MCF 10A (cell line): ENCODE data around the gene DYRK1A. TPM values are rescaled to one million over a fixed set of nuclear protein-coding genes. Genes with fewer than 3 reads are reported as not detected.

ENCODE experiments used
- BruUV-seq: library from RNA; stranded (reverse); fragments of 400-500 nt; replicated peaks from 2 replicates; lab custom pipeline; 2021; lab: Mats Ljungman, UMichigan
- CTCF ChIA-PET: fragments of 300-600 bp; sonication (Branson Sonifier 250); formaldehyde crosslinking; extraction: SDS; loops from one replicate; lab custom pipeline; 2021; ENCODE audit warnings: antibody characterized with exemption, inconsistent platforms; lab: Yijun Ruan, JAX
- POLR2A ChIA-PET: fragments of 300-600, 350-650 bp; sonication (Branson Sonifier 250); formaldehyde crosslinking; extraction: SDS; loops from one replicate; lab custom pipeline; 2020; ENCODE audit warnings: antibody characterized with exemption, inconsistent platforms; lab: Yijun Ruan, JAX
- DNase-seq: peaks from one replicate; pipeline ENCODE4 v3.0.0-alpha.2; 2018; ENCODE audit not compliant: unreplicated experiment
- H3K27ac Mint-ChIP-seq: one replicate; pipeline ENCODE4 v1.8.0; 2022; ENCODE audit warnings: mild to moderate bottlenecking, low read depth, mixed read lengths; ENCODE audit not compliant: unreplicated experiment
- H3K27me3 Mint-ChIP-seq: one replicate; pipeline ENCODE4 v1.8.0; 2022; ENCODE audit warnings: mixed read lengths; ENCODE audit not compliant: insufficient read depth, unreplicated experiment
- H3K36me3 Mint-ChIP-seq: one replicate; pipeline ENCODE4 v1.8.0; 2022; ENCODE audit warnings: mild to moderate bottlenecking, moderate library complexity, mixed read lengths; ENCODE audit not compliant: insufficient read depth, unreplicated experiment
- H3K4me1 Mint-ChIP-seq: one replicate; pipeline ENCODE4 v1.8.0; 2022; ENCODE audit warnings: mixed read lengths; ENCODE audit not compliant: insufficient read depth, unreplicated experiment
- H3K4me3 Mint-ChIP-seq: one replicate; pipeline ENCODE4 v1.8.0; 2022; ENCODE audit warnings: mild to moderate bottlenecking, moderate library complexity, mixed read lengths; ENCODE audit not compliant: unreplicated experiment
- H3K9me3 Mint-ChIP-seq: one replicate; pipeline ENCODE4 v1.8.0; 2022; ENCODE audit warnings: mixed read lengths; ENCODE audit not compliant: unreplicated experiment
- CTCF ChIP-seq: fragments of 200-600 bp; IDR thresholded peaks from one replicate; pipeline ENCODE4 v1.8.0; 2022; ENCODE audit warnings: antibody characterized with exemption, mild to moderate bottlenecking; ENCODE audit not compliant: unreplicated experiment
- intact Hi-C: fragments of 100-400 bp; cut with micrococcal nuclease; formaldehyde crosslinking; loops from 2 replicates; pipeline ENCODE4 v1.14.1; 2022
- total RNA-seq: library from RNA; stranded (reverse); gene quantifications from 2 replicates; pipeline ENCODE4 v1.2.3, GENCODE V29; 2022

Gene DYRK1A
- total RNA-seq, 1 experiment from 2014 or later = 58.6 TPM

GRCh38 chr21:37472581-37472980 lies 106.0 kb downstream of the DYRK1A start:
- no peak overlapping the region for H3K4me3 Mint-ChIP-seq
- BruUV-seq = no TSS peak
- H3K9me3 Mint-ChIP-seq = no peaks in the 10 kb centered on the region
- no peak for DNase-seq
- ChIA-PET CTCF (no interaction called here), POLR2A (interaction anchor here (0.7 kb wide), 1 partner anchor 9 kb away, joined by 3 read pairs; no protein-coding TSS in a partner anchor)
- H3K27ac Mint-ChIP-seq = no peak overlapping the region
- H3K4me1 Mint-ChIP-seq = peaks cover 12% of the 10 kb centered on the region
- no peaks in the 10 kb centered on the region for H3K27me3 Mint-ChIP-seq
- peaks cover 49% of the 10 kb centered on the region for H3K36me3 Mint-ChIP-seq
- intact Hi-C loops = no loop called here
- TF ChIP-seq CTCF = no peak

GRCh38 chr21:37473491-37473890 lies 106.9 kb downstream of the DYRK1A start:
- Mint-ChIP-seq H3K9me3 (no peaks in the 10 kb centered on the region), H3K27ac (no peak overlapping the region), H3K4me1 (peaks cover 12% of the 10 kb centered on the region), H3K36me3 (peaks cover 45% of the 10 kb centered on the region), H3K27me3 (no peaks in the 10 kb centered on the region), H3K4me3 (no peak overlapping the region)
- POLR2A ChIA-PET = no interaction called here
- CTCF ChIA-PET = interaction anchor here (0.6 kb wide), 1 partner anchor 37 kb away, joined by 3 read pairs; no protein-coding TSS in a partner anchor
- intact Hi-C loops = no loop called here
- BruUV-seq = no TSS peak
- TF ChIP-seq CTCF = no peak
- no peak for DNase-seq

GRCh38 chr21:37474342-37474741 lies 107.8 kb downstream of the DYRK1A start:
- ChIA-PET POLR2A (interaction anchor here (0.7 to 1.2 kb wide), 2 partner anchors 10 to 109 kb away, joined by 4 to 9 read pairs; no protein-coding TSS in a partner anchor), CTCF (interaction anchor here (1.9 kb wide), 1 partner anchor 11 kb away, joined by 17 read pairs; no protein-coding TSS in a partner anchor)
- Mint-ChIP-seq H3K27ac (no peak overlapping the region), H3K27me3 (no peaks in the 10 kb centered on the region), H3K4me3 (no peak overlapping the region), H3K9me3 (no peaks in the 10 kb centered on the region), H3K4me1 (peaks cover 12% of the 10 kb centered on the region), H3K36me3 (peaks cover 37% of the 10 kb centered on the region)
- no peak for TF ChIP-seq CTCF
- intact Hi-C loops = no loop called here
- DNase-seq = no peak
- BruUV-seq = no TSS peak

GRCh38 chr21:37475186-37475868 lies 108.8 kb downstream of the DYRK1A start:
- H3K4me3 Mint-ChIP-seq = no peak overlapping the region
- intact Hi-C loops = no loop called here
- H3K27me3 Mint-ChIP-seq = no peaks in the 10 kb centered on the region
- no peaks in the 10 kb centered on the region for H3K9me3 Mint-ChIP-seq
- ChIA-PET CTCF (interaction anchor here (1.0 to 1.9 kb wide), 2 partner anchors 12 to 18 kb away, joined by 6 to 17 read pairs; no protein-coding TSS in a partner anchor), POLR2A (interaction anchor here (0.7 to 1.6 kb wide), 4 partner anchors 11 to 208 kb away, joined by 3 to 9 read pairs (median 4); partner anchors contain the start of gene VPS26C)
- no peak for TF ChIP-seq CTCF
- no peak overlapping the region for H3K27ac Mint-ChIP-seq
- no TSS peak for BruUV-seq
- peaks cover 12% of the 10 kb centered on the region for H3K4me1 Mint-ChIP-seq
- peaks cover 29% of the 10 kb centered on the region for H3K36me3 Mint-ChIP-seq
- DNase-seq = no peak
